HEK293T (cell line): Measurements from ENCODE around the gene NME5.

Experiments used
- BHLHE40 ChIP-seq: fragments of 450-650 bp; IDR thresholded peaks from 2 replicates; pipeline ENCODE4 v1.6.1; 2016; ENCODE audit warnings: mild to moderate bottlenecking, moderate library complexity, borderline replicate concordance
- ELF4 ChIP-seq: fragments of 450-650 bp; IDR thresholded peaks from 2 replicates; pipeline ENCODE4 v1.6.1; 2017; ENCODE audit warnings: antibody characterized with exemption
- FOXA1 ChIP-seq: fragments of 450-650 bp; IDR thresholded peaks from 2 replicates; pipeline ENCODE4 v1.6.1; 2016; ENCODE audit warnings: mild to moderate bottlenecking
- FOXK2 ChIP-seq: fragments of 450-650 bp; IDR thresholded peaks from 2 replicates; pipeline ENCODE4 v1.6.1; 2016; ENCODE audit warnings: mild to moderate bottlenecking
- HDGF ChIP-seq: fragments of 450-650 bp; IDR thresholded peaks from 2 replicates; pipeline ENCODE4 v1.6.1; 2017; ENCODE audit warnings: antibody characterized with exemption, borderline replicate concordance
- SP1 ChIP-seq: fragments of 450-650 bp; IDR thresholded peaks from 2 replicates; pipeline ENCODE4 v1.6.1; 2017
- SUZ12 ChIP-seq: fragments of 450-650 bp; IDR thresholded peaks from 2 replicates; pipeline ENCODE4 v1.6.1; 2016; ENCODE audit warnings: mild to moderate bottlenecking
- ZNF384 ChIP-seq: fragments of 450-650 bp; IDR thresholded peaks from 2 replicates; pipeline ENCODE4 v1.6.1; 2016
- TF ChIP-seq, protein P1 (sequence below): fragments of 450-650 bp; IDR thresholded peaks from 2 replicates; pipeline ENCODE4 v1.6.1; 2016

DNA sequence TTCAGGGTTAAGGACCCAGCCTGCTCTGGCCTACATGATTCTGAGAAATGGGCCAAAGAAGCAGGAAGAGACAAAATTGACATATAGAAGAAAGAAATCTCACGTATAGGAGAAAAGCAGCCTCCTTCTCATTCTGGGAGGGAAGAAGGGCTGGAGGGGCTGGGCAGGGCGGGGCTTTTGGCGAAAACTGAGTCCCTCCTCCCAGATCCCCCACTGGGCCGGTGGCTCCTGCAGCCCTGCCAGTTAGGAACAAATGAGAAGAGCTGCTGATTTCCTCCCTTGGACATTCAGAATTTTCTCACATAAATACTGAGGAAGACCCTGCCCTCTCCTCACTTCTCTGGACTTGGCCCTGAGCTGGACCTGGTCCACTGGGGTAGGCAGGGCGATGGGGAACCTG lies 55.5 kb downstream of the NME5 start, which contains the start of gene WNT8A:
- TF ChIP-seq FOXK2 (no peak), BHLHE40 (no peak), ELF4 (no peak), SP1 (no peak), FOXA1 (no peak), HDGF (no peak), ZNF384 (no peak), SUZ12 (no peak)
- TF ChIP-seq, protein P1, sequence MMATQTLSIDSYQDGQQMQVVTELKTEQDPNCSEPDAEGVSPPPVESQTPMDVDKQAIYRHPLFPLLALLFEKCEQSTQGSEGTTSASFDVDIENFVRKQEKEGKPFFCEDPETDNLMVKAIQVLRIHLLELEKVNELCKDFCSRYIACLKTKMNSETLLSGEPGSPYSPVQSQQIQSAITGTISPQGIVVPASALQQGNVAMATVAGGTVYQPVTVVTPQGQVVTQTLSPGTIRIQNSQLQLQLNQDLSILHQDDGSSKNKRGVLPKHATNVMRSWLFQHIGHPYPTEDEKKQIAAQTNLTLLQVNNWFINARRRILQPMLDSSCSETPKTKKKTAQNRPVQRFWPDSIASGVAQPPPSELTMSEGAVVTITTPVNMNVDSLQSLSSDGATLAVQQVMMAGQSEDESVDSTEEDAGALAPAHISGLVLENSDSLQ = no peak
